ENCODE results near the gene KIFBP.
A peak's percentile ranks its signal among the peaks of the same experiment; 100 is the strongest.
"Not testable (repeated sequence)": the region's sequence is repeated elsewhere in the genome, so short reads cannot be mapped to it uniquely, and the experiment has no call there.

KIFBP gene

DNA sequence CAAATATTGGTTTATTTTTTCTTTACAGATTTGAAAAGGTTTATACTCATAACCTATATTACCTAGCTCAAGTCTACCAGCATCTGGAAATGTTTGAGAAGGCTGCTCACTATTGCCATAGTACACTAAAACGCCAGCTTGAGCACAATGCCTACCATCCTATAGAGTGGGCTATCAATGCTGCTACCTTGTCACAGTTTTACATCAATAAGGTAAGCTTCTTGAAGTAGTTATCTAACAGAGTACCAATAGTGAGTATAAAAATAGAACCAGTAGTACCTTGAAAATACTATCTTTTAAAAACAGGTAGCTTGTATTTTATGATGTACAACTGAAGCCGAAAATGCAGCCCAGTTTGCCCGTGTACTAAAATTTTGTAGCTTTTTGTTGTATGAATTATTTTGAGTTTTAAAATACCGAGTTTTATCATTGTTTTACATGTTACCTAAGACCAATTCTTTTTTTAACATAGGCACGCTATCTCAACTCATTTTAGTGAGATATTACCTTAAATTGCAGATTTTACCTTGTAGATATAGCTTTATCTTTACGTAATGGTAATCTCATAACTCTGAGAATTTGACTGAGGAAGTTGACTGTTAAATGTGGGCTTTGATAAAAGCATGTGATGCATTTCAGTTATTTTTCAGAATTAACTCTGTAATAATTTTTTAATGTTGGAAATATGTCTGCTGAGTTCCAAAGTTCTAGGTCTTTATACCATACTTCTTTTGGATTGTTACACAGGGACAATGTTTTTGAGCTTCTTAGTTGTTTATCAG is 17.3 kb downstream of the KIFBP start:
- no peak for DNase-seq (ENCODE audit: low spot score)

GRCh38 chr10:69007260-69007659 is 18.7 kb downstream of the KIFBP start:
- no peak for DNase-seq (ENCODE audit: low spot score)

DNA sequence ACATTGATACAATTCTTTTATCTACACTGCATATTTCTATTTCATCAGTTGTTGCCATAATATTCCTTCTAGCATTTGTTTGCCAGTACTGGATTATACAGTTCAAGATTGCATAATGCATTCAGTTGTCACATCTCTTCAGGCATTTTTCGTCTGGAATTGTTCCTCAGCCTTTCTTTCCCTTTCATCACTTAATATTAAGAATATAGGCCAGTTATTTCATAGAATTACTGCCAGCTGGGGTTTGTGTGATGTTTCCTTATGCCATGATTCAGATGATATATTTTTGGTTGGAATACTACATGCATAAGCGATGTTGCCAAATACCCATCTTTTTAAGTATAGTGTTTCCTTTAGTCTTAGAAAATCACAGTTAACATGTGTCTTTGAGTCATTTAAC is 20.8 kb downstream of the KIFBP start:
- DNase-seq (ENCODE audit: low spot score) = no peak

DNA sequence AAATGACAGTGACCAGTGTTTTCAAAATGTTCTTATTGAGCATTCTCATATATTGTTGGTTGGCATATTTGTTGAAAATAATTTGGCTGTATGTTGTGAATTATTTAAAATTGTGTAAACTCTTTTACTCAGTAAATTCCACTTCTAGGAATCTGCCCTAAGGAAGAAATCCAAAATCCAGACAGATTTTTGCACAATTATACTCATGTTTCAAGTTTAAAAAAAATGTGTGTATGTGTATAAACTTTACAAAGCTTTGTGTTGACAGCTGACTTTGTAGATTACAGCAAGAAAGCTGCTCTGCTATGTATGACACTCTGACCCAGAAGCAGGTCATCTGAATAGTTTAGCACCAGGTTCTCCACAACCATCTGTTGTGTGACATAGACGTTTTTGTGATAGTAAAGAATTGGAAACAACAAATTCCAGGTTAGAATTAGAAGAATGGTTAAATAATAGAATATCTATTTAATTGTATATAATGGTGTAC is 21.6 kb downstream of the KIFBP start:
- DNase-seq (ENCODE audit: low spot score) = no peak

DNA sequence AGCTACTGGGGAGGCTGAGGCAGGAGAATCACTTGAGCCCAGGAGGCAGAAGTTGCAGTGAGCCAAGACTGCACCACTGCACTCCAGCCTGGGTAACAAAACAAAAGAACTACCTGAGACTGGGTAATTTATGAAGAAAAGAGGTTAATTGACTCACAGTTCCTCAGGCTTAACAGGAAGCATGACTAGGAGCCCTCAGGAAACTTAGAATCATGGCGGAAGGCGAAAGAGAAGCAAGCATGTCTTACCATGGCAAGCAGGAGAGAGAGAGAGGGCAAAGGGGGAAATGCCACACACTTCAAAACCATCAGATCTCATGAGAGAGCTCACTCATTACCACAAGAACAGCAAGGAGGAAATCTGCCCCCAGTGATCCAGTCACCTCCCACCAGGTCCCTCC is 24.2 kb downstream of the KIFBP start:
- not testable (repeated sequence) for DNase-seq (ENCODE audit: low spot score)

DNA sequence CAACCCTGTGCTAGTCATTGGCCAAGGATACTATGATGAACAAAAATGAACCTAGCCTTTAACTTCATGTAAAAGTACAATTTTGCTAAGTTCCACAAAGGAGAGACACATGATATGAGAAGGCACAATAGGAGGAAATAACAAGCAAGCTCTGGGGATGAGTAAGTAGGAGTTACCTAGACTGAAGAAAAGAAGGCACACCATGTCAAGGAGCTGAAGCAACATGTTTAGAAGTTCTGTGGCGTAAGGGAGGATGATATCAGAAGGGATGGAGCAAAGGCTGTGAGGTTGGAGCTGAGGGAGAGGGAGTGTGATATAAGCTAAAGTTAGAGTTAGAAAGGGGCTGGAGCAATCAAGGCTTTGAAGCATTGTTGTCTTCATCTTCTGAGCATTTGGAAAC is 25.6 kb downstream of the KIFBP start:
- no peak for DNase-seq (ENCODE audit: low spot score)

DNA sequence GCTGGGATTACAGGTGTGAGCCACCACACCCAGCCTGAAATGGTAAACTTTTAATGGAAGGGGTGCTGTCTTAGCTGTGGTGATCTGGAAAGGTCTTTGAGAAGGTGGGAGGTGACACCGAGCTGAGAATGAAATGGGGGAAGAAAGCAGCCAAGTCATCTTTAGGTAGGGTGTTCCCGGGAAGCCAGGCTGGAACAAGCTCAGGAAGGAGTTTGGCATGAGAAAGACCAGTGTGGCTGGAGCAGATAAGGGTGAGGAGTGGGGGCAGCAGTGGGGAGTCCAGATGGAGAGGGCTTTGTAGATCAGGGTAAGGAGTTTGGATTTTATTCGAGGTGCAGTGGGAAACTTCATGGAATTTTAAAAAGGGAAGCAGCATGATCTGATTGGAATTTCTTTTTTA is 30.0 kb downstream of the KIFBP start:
- no peak for DNase-seq (ENCODE audit: low spot score)

DNA sequence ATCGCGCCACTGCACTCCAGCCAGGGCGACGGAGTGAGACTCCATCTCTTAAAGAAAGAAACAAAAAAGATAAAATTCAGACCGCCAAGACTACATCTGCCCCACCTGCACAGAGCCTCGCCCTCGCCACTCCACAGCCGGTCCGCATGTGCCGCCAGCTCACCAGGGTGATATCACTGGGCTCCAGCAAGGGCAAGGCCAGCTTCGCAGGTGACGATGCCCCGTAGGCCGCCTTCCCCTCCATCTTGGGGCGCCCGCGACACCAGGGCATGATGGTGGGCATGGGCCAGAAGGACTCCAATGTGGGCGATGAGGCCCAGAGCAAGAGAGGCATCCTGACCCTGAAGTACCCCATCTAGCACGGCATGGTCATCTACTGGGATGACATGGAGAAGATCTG is 34.0 kb downstream of the KIFBP start:
- DNase-seq (ENCODE audit: low spot score) = no peak

GRCh38 chr10:69025370-69025896 is 36.8 kb downstream of the KIFBP start:
- DNase-seq (ENCODE audit: low spot score) = no peak

- DNase-seq (ENCODE audit: low spot score) = no peak
These were observed 44.7 kb downstream of the KIFBP start for GRCh38 chr10:69033256-69033655.

- no peak for DNase-seq (ENCODE audit: low spot score)
These were observed 48.9 kb downstream of the KIFBP start for GRCh38 chr10:69037489-69037888.

DNA sequence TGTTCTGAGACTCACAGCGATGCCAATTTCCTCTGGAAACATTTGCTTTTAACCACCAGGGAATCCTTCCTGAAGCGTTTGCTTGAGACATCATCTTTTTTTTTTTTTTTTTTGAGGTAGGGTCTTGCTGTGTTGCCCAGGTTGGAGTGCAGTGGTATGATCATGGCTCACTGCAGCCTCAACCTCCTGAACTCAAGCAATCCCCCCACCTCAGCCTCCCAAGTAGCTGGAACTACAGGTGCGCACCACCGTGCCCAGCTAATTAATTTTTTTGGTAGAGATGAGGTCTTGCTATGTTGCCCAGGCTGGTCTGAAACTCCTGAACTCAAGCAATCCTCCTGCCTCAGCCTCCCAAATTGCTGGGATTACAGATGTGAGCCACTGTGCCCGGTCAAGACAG is 52.3 kb downstream of the KIFBP start:
- not testable (repeated sequence) for DNase-seq (ENCODE audit: low spot score)

DNA sequence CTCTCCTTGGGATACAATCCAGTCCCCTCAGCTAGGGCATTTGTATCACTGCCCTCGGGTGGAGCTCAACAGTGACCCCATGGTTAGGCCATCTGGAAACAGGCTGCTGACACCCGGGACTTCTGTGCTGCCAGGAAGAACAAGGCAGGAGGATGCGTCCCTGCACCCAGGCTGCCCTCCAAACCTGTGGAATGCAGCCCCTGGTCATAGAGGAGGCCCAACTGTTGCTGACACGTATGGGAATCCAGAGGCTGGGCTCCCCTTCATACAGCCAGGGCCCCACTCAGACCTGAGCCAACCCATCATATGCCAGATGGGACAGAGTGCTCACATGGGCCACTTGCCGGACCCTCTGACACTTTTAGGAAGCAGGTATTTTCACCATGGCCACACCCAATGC is 53.8 kb downstream of the KIFBP start:
- no peak for DNase-seq (ENCODE audit: low spot score)

DNA sequence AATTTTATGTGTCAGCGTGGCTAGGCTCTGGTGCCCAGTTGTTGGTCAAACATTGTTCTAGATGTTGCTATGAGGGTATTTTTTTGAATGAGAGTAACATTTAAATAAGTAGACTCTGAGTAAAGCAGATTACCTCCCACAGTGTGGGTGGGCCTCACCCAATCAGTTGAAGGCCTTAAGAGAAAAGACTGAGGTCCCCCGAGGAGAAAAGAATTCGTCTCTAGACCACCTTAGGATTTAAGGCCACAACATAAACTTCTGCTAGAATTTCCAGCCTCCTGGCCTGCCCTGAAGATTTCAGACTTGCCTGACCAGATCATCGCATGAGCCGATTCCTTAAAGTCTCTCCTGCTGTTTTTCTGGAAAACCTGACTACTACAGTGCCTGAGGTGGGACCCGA is 54.2 kb downstream of the KIFBP start:
- DNase-seq (ENCODE audit: low spot score) = no peak

DNA sequence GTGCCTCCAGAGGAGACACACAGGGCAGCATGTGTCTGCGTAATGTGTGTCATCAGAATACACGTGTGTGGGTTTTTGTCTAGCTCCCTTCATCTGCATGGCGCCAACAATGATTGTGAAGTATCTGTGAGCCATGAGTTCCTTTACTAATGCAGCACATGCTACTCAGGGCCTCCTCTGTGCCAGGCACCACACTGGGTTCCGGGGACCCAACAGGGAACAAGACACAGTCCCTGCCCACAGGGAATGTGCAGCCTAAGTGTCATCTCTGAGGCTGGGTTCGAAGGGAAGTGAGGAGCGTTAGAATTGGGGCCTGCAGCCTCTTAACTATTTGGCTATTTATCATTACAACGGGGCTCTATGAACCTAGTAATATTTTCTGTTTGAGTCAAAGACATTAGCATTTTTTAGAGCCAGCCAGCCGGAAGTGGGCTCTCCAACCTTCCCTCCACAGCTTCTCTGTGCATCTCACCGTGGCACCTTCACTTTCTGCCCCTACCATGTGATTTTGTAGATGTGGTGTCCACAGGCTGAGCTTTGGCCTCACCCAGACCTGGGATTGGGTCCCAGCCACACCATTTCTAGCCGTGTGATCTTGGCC is 55.4 kb downstream of the KIFBP start:
- DNase-seq (ENCODE audit: low spot score) = peak; percentile 53

DNA sequence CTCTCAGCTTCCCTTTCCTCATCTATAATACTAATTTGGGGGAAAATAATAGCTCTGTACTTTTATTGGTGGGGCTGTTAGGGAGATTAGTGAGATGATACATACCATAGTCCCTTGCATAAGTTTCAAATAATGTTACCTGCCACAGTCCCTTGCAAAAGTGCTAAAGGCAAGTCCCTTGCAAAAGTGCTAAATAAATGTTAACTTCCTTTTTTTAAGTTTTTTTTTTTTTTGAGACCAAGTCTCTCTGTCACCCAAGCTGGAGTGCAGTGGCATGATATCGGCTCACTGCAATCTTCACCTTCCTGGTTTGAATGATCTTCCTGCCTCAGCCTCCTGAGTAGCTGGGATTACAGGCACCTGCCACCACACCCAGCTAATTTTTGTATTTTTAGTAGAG is 55.9 kb downstream of the KIFBP start:
- DNase-seq (ENCODE audit: low spot score) = no peak

GRCh38 chr10:69045441-69046300 is 57.1 kb downstream of the KIFBP start:
- peak; percentile 91 for DNase-seq (ENCODE audit: low spot score)

- no peak for DNase-seq (ENCODE audit: low spot score)
These were observed 58.7 kb downstream of the KIFBP start for GRCh38 chr10:69047111-69047832.

- peak; percentile 66 for DNase-seq (ENCODE audit: low spot score)
These were observed 59.5 kb downstream of the KIFBP start for GRCh38 chr10:69048103-69048502.

DNA sequence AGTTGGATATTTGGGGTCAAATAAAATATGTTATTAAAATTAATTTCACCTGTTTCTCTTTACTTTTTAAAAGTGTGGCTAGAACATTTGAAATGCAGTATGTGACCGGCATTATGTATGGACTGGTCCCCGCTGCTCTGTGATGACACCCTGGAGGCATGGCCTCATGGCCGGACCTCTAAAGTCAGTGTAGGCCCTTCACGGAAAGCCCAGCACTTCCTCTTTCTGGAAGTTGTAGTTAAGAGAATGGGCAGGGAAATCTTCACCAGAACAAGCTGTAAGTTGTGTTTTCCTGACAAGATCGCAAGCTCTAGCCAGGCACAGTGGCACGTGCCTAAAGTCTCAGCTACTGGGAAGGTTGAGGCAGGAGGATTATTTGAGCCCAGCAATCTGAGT is 61.0 kb downstream of the KIFBP start:
- no peak for DNase-seq (ENCODE audit: low spot score)

DNA sequence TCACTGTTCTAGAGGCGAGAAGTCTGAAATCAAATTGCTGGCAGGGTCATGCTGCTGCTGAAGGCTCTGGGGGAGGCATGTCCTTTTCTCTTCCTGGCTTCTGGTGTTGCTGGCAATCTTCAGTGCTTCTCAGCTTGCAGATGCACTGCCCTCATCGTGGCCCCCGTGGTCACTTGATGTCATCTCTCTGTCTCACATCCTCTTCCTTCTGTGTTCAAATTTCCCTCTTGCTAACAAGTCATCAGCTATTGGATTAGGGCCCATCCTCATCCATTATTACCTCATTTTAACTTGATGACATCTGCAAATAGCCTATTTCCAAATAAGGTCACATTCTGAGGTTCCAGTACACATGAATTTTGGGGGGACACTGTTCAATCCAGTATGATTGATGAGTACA is 62.7 kb downstream of the KIFBP start:
- no peak for DNase-seq (ENCODE audit: low spot score)
